ENCODE results near the gene PDE2A.

PDE2A gene

GRCh38 chr11:72671152-72672099, 2.8 kb downstream of the PDE2A start:
- H3K36me3 ChIP-seq (ENCODE audit: control insufficient read depth, insufficient read depth, low read length), result no peaks in the 10 kb centered on the region
- H3K9me3 ChIP-seq (ENCODE audit: control insufficient read depth, insufficient read depth, low read depth, low read length), result peaks cover 11% of the 10 kb centered on the region
- H3K27me3 ChIP-seq (ENCODE audit: control insufficient read depth, insufficient read depth, low read length), result peaks cover 58% of the 10 kb centered on the region
- H3K27ac ChIP-seq (ENCODE audit: low read depth, low read length), result no peak overlapping the region
- no peak overlapping the region for H3K4me3 ChIP-seq (ENCODE audit: low read depth, low read length)
- H3K9ac ChIP-seq (ENCODE audit: low read length), result no peak overlapping the region
- peaks cover 18% of the 10 kb centered on the region for H3K4me1 ChIP-seq (ENCODE audit: control insufficient read depth, insufficient read depth, low read length)

GRCh38 chr11:72670041-72670440, 4.2 kb downstream of the PDE2A start:
- Histone ChIP-seq H3K27me3 (ENCODE audit: control insufficient read depth, insufficient read depth, low read length) (peaks cover 44% of the 10 kb centered on the region), H3K4me3 (ENCODE audit: low read depth, low read length) (no peak overlapping the region), H3K36me3 (ENCODE audit: control insufficient read depth, insufficient read depth, low read length) (no peaks in the 10 kb centered on the region), H3K27ac (ENCODE audit: low read depth, low read length) (no peak overlapping the region), H3K4me1 (ENCODE audit: control insufficient read depth, insufficient read depth, low read length) (peaks cover 15% of the 10 kb centered on the region), H3K9me3 (ENCODE audit: control insufficient read depth, insufficient read depth, low read depth, low read length) (peaks cover 11% of the 10 kb centered on the region), H3K9ac (ENCODE audit: low read length) (no peak overlapping the region)

- Histone ChIP-seq H3K27ac (ENCODE audit: low read depth, low read length) (no peak overlapping the region), H3K4me1 (ENCODE audit: control insufficient read depth, insufficient read depth, low read length) (peaks cover 15% of the 10 kb centered on the region), H3K36me3 (ENCODE audit: control insufficient read depth, insufficient read depth, low read length) (no peaks in the 10 kb centered on the region), H3K27me3 (ENCODE audit: control insufficient read depth, insufficient read depth, low read length) (peaks cover 39% of the 10 kb centered on the region), H3K9me3 (ENCODE audit: control insufficient read depth, insufficient read depth, low read depth, low read length) (peaks cover 11% of the 10 kb centered on the region), H3K9ac (ENCODE audit: low read length) (no peak overlapping the region), H3K4me3 (ENCODE audit: low read depth, low read length) (no peak overlapping the region)
Observed at GRCh38 chr11:72669527-72669926, 4.7 kb downstream of the PDE2A start.

- Histone ChIP-seq H3K36me3 (ENCODE audit: control insufficient read depth, insufficient read depth, low read length) (no peaks in the 10 kb centered on the region), H3K27me3 (ENCODE audit: control insufficient read depth, insufficient read depth, low read length) (peaks cover 32% of the 10 kb centered on the region), H3K9me3 (ENCODE audit: control insufficient read depth, insufficient read depth, low read depth, low read length) (peaks cover 11% of the 10 kb centered on the region), H3K9ac (ENCODE audit: low read length) (no peak overlapping the region), H3K4me1 (ENCODE audit: control insufficient read depth, insufficient read depth, low read length) (peaks cover 11% of the 10 kb centered on the region), H3K4me3 (ENCODE audit: low read depth, low read length) (no peak overlapping the region), H3K27ac (ENCODE audit: low read depth, low read length) (no peak overlapping the region)
Observed at GRCh38 chr11:72668629-72669347, 5.4 kb downstream of the PDE2A start.

- peaks cover 11% of the 10 kb centered on the region for H3K9me3 ChIP-seq (ENCODE audit: control insufficient read depth, insufficient read depth, low read depth, low read length)
- H3K27me3 ChIP-seq (ENCODE audit: control insufficient read depth, insufficient read depth, low read length), result peaks cover 7% of the 10 kb centered on the region; the same call in 1 of the 2 replicates
- H3K27ac ChIP-seq (ENCODE audit: low read depth, low read length), result no peak overlapping the region
- no peak overlapping the region for H3K9ac ChIP-seq (ENCODE audit: low read length)
- no peak overlapping the region for H3K4me3 ChIP-seq (ENCODE audit: low read depth, low read length)
- H3K36me3 ChIP-seq (ENCODE audit: control insufficient read depth, insufficient read depth, low read length), result no peaks in the 10 kb centered on the region
- peaks cover 25% of the 10 kb centered on the region for H3K4me1 ChIP-seq (ENCODE audit: control insufficient read depth, insufficient read depth, low read length)
Observed at GRCh38 chr11:72665911-72666472, 8.2 kb downstream of the PDE2A start.

GRCh38 chr11:72662036-72662435, 12.2 kb downstream of the PDE2A start:
- Histone ChIP-seq H3K4me1 (ENCODE audit: control insufficient read depth, insufficient read depth, low read length) (peaks cover 17% of the 10 kb centered on the region), H3K9ac (ENCODE audit: low read length) (no peak overlapping the region), H3K9me3 (ENCODE audit: control insufficient read depth, insufficient read depth, low read depth, low read length) (peaks cover under 1% of the 10 kb centered on the region; the same call in 1 of the 2 replicates), H3K27me3 (ENCODE audit: control insufficient read depth, insufficient read depth, low read length) (peaks cover 3% of the 10 kb centered on the region; the same call in 1 of the 2 replicates), H3K27ac (ENCODE audit: low read depth, low read length) (no peak overlapping the region), H3K4me3 (ENCODE audit: low read depth, low read length) (no peak overlapping the region), H3K36me3 (ENCODE audit: control insufficient read depth, insufficient read depth, low read length) (no peaks in the 10 kb centered on the region)

- Histone ChIP-seq H3K27me3 (ENCODE audit: control insufficient read depth, insufficient read depth, low read length) (peaks cover 3% of the 10 kb centered on the region; the same call in 1 of the 2 replicates), H3K27ac (ENCODE audit: low read depth, low read length) (no peak overlapping the region), H3K4me3 (ENCODE audit: low read depth, low read length) (no peak overlapping the region), H3K9me3 (ENCODE audit: control insufficient read depth, insufficient read depth, low read depth, low read length) (no peaks in the 10 kb centered on the region), H3K4me1 (ENCODE audit: control insufficient read depth, insufficient read depth, low read length) (peaks cover 23% of the 10 kb centered on the region), H3K9ac (ENCODE audit: low read length) (no peak overlapping the region), H3K36me3 (ENCODE audit: control insufficient read depth, insufficient read depth, low read length) (no peaks in the 10 kb centered on the region)
Observed at GRCh38 chr11:72661486-72661885, 12.7 kb downstream of the PDE2A start.

- Histone ChIP-seq H3K4me1 (ENCODE audit: control insufficient read depth, insufficient read depth, low read length) (peaks cover 24% of the 10 kb centered on the region), H3K4me3 (ENCODE audit: low read depth, low read length) (no peak overlapping the region), H3K9me3 (ENCODE audit: control insufficient read depth, insufficient read depth, low read depth, low read length) (no peaks in the 10 kb centered on the region), H3K36me3 (ENCODE audit: control insufficient read depth, insufficient read depth, low read length) (no peaks in the 10 kb centered on the region), H3K9ac (ENCODE audit: low read length) (no peak overlapping the region), H3K27ac (ENCODE audit: low read depth, low read length) (no peak overlapping the region), H3K27me3 (ENCODE audit: control insufficient read depth, insufficient read depth, low read length) (peaks cover 8% of the 10 kb centered on the region; the same call in 1 of the 2 replicates)
Observed at GRCh38 chr11:72658989-72659640, 15.1 kb downstream of the PDE2A start.

- Histone ChIP-seq H3K27me3 (ENCODE audit: control insufficient read depth, insufficient read depth, low read length) (peaks cover 11% of the 10 kb centered on the region; the same call in 1 of the 2 replicates), H3K4me1 (ENCODE audit: control insufficient read depth, insufficient read depth, low read length) (peaks cover 26% of the 10 kb centered on the region)
Observed at GRCh38 chr11:72657411-72658100, 16.7 kb downstream of the PDE2A start.

GRCh38 chr11:72655896-72656464, 18.2 kb downstream of the PDE2A start:
- peaks cover 19% of the 10 kb centered on the region for H3K4me1 ChIP-seq (ENCODE audit: control insufficient read depth, insufficient read depth, low read length)
- no peaks in the 10 kb centered on the region for H3K9me3 ChIP-seq (ENCODE audit: control insufficient read depth, insufficient read depth, low read depth, low read length)
- peaks cover 16% of the 10 kb centered on the region; the same call in 1 of the 2 replicates for H3K27me3 ChIP-seq (ENCODE audit: control insufficient read depth, insufficient read depth, low read length)
- H3K27ac ChIP-seq (ENCODE audit: low read depth, low read length), result no peak overlapping the region
- no peaks in the 10 kb centered on the region for H3K36me3 ChIP-seq (ENCODE audit: control insufficient read depth, insufficient read depth, low read length)
- H3K4me3 ChIP-seq (ENCODE audit: low read depth, low read length), result no peak overlapping the region
- no peak overlapping the region for H3K9ac ChIP-seq (ENCODE audit: low read length)

More at GRCh38 chr11:72657411-72658100, 16.7 kb downstream of the PDE2A start:
- H3K27ac ChIP-seq (ENCODE audit: low read depth, low read length), result no peak overlapping the region
- no peaks in the 10 kb centered on the region for H3K9me3 ChIP-seq (ENCODE audit: control insufficient read depth, insufficient read depth, low read depth, low read length)
- no peaks in the 10 kb centered on the region for H3K36me3 ChIP-seq (ENCODE audit: control insufficient read depth, insufficient read depth, low read length)
- H3K4me3 ChIP-seq (ENCODE audit: low read depth, low read length), result no peak overlapping the region
- H3K9ac ChIP-seq (ENCODE audit: low read length), result no peak overlapping the region

Data from HUES6 (cell line).